ENCODE measurements around the gene TTC39B. TPM values are rescaled to one million over a fixed set of nuclear protein-coding genes. Genes with fewer than 3 reads are reported as not detected.

The TTC39B gene
- 49.2 TPM for total RNA-seq
- long read RNA-seq, full-length matches to known transcripts: 35 of 66 reads
- long read RNA-seq, partial matches to known transcripts: 6 of 66 reads
- long read RNA-seq, other reads (novel, unspliced or antisense): 25 of 66 reads

DNA sequence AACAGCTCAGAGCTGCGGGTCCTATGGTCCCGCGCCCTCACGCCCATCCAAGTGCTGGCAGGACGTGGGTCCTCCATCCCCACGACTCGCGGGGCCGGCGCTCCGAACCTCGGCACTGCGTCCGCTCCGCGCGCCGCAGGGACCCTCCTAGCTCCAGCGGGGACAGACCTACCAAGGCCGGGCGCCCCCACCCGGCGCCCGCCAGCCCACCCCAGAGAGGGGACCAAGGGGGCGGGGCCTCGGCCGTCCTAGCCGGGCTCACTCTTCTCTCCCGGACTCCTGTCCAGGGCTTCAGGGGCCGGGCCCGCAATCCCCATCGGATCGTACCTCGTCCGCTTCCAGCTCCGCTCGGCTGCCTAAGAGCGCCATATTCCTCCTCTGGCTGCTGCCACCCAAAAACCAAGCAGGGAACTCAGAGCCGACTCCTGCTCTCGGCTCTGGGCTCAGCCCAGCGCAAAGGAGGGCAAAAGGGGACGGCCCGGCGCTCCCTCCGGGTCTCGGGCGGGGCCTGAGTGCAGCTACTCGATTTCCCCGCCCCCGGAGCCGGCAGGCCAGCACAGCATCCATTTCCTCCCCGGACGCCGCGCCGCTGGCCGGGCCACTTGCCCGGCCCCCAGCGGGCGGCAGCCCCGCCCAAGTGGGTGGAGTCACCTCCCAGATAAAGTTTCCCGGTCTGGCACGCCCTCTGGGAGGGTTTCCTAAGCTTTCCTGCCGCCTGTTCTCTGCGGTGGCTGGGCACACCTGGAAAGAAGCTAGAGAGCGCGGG, at the start of gene TTC39B:
Gene TTC39B, minus strand, starts transcription at position 460 of the 766 bp plus-strand sequence. Its CDS starts 91 bp downstream, at position 369.
- peak; percentile 96 for DNase-seq
- intact Hi-C loops (cut with DNase I): no loop called here
- Histone ChIP-seq H3K27ac (peak within 1 kb of the TSS; percentile 86), H3K9me3 (no peaks in the 10 kb centered on the region), H3K4me1 (peaks cover 11% of the 10 kb centered on the region), H3K4me3 (peak within 1 kb of the TSS; percentile 88), H3K36me3 (no peaks in the 10 kb centered on the region), H3K27me3 (ENCODE audit: low read depth) (no peaks in the 10 kb centered on the region)
- TF ChIP-seq, protein P1, sequence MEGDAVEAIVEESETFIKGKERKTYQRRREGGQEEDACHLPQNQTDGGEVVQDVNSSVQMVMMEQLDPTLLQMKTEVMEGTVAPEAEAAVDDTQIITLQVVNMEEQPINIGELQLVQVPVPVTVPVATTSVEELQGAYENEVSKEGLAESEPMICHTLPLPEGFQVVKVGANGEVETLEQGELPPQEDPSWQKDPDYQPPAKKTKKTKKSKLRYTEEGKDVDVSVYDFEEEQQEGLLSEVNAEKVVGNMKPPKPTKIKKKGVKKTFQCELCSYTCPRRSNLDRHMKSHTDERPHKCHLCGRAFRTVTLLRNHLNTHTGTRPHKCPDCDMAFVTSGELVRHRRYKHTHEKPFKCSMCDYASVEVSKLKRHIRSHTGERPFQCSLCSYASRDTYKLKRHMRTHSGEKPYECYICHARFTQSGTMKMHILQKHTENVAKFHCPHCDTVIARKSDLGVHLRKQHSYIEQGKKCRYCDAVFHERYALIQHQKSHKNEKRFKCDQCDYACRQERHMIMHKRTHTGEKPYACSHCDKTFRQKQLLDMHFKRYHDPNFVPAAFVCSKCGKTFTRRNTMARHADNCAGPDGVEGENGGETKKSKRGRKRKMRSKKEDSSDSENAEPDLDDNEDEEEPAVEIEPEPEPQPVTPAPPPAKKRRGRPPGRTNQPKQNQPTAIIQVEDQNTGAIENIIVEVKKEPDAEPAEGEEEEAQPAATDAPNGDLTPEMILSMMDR (IDR thresholded peaks at IDR 0.05): no peak
- ATAC-seq: peak; percentile 97

DNA sequence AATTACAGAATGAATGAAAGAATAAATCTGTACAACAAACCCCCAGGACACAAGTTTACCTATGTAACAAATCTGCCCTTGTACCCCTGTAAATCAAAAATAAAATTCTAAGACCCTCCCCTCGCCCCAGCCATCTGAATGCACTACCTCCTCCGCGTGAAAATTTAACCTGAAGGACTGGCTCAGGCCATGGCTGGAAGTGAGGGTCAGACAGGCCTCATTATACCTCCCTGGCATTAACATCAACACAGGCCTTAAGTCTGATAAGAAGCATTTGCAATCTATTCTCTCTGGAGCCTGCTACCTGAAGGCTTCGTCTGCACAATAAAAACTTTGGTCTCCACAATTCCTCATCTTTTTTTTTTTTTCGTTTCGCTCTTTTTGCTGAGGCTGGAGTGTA, 48.7 kb upstream of the TTC39B start:
- Histone ChIP-seq H3K9me3 (no peaks in the 10 kb centered on the region), H3K27me3 (ENCODE audit: low read depth) (no peaks in the 10 kb centered on the region), H3K36me3 (no peaks in the 10 kb centered on the region), H3K27ac (no peak overlapping the region), H3K4me1 (no peaks in the 10 kb centered on the region), H3K4me3 (no peak overlapping the region)
- intact Hi-C loops (cut with DNase I): no loop called here
- DNase-seq: no peak
- ATAC-seq: no peak
- TF ChIP-seq, protein P1 (IDR thresholded peaks at IDR 0.05): no peak

DNA sequence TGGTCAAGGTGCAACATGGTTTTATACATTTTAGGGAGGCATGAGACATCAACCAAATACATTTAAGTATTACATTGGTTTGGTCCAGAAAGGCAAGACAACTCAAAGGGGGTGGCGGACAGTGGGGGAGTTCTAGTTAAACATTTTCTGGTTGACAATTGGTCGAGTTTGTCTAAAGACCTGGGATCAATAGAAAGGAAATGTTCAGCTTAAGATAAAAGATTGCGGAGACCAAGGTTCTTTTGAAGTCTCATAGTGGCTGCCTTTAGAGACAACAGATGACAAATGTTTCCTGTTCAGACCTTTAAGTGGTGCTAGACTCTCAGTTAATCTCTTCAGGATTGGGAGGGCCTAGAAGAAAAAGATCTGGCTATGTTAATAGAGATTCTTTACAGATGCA, 47.7 kb upstream of the TTC39B start:
- no peak overlapping the region for H3K4me3 ChIP-seq
- no peaks in the 10 kb centered on the region for H3K27me3 ChIP-seq (ENCODE audit: low read depth)
- no peaks in the 10 kb centered on the region for H3K4me1 ChIP-seq
- intact Hi-C loops (cut with DNase I): no loop called here
- DNase-seq (no peak), ATAC-seq (no peak)
- no peaks in the 10 kb centered on the region for H3K36me3 ChIP-seq
- TF ChIP-seq, protein P1 (IDR thresholded peaks at IDR 0.05): no peak
- no peak overlapping the region for H3K27ac ChIP-seq
- no peaks in the 10 kb centered on the region for H3K9me3 ChIP-seq

DNA sequence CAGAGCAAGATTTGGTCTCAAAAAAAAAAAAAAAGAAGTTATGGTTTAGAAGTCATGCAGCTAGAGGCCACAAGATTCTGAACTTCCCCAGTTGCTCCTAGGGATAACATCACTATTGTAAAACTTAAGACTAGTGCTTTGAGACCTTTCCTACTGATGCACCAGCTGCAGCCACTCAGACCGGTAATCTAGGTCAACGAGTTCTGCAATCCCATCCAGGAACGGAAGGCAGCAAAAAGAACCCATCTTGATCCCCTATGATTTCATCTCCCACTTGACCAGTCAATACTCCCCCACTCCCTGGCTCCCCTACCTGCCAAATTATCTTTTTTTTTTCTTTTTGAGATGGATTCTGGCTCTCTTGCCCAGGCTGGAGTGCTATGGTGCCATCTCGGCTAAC, 46.9 kb upstream of the TTC39B start:
- DNase-seq (no peak), ATAC-seq (no peak)
- intact Hi-C loops (cut with DNase I): no loop called here
- no peak overlapping the region for H3K27ac ChIP-seq
- H3K4me3 ChIP-seq: no peak overlapping the region
- TF ChIP-seq, protein P1 (IDR thresholded peaks at IDR 0.05): no peak
- no peaks in the 10 kb centered on the region for H3K9me3 ChIP-seq
- H3K27me3 ChIP-seq (ENCODE audit: low read depth): no peaks in the 10 kb centered on the region
- no peaks in the 10 kb centered on the region for H3K36me3 ChIP-seq
- H3K4me1 ChIP-seq: no peaks in the 10 kb centered on the region

DNA sequence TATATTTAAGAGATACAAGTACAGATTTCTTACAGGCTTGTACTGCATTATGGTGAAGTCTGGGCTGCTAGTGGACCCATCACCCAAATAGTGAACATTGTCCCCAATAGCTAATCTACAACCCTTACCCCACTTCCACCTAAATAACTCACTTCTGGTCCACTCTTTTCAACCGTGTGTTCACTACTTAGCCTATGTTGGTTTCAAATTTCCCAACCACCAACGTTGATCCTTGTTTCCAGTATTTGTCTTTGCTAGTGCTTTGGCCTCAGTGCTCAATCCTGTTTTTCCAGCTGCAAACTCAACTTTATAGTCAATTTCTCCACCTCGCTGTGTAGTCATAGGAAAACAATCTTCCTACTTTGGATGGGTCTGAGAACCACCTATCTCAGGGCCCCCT, 45.3 kb upstream of the TTC39B start:
- H3K4me1 ChIP-seq: no peaks in the 10 kb centered on the region
- intact Hi-C loops (cut with DNase I): no loop called here

More for the DNA sequence above, 45.3 kb upstream of the TTC39B start:
- Histone ChIP-seq H3K4me3 (no peak overlapping the region), H3K27me3 (ENCODE audit: low read depth) (no peaks in the 10 kb centered on the region), H3K36me3 (no peaks in the 10 kb centered on the region), H3K27ac (no peak overlapping the region), H3K9me3 (no peaks in the 10 kb centered on the region)
- ATAC-seq (no peak), DNase-seq (no peak)
- TF ChIP-seq, protein P1 (IDR thresholded peaks at IDR 0.05): no peak
